Uterus (tissue), 4 donors: ENCODE results near the gene SYNGR3. TPM values are rescaled to one million over a fixed set of nuclear protein-coding genes. Genes with fewer than 3 reads are reported as not detected.
A peak's percentile ranks its signal among the peaks of the same experiment; 100 is the strongest.

Source experiments
- DNase-seq, 2 donors: peaks; one replicate each; pipeline ENCODE4 v3.0.0-alpha.2; 2019 to 2020
- H3K27ac ChIP-seq, 2 donors: fragments of 200-600 bp; sonication (generic); 1 replicate in 1 of 2; 2 replicates in 1 of 2; pipeline ENCODE4 v1.5.1; 2016 to 2018
- H3K27me3 ChIP-seq, 2 donors: fragments of 200-600 bp; sonication (generic); one replicate each; pipeline ENCODE4 v1.5.1; 2018 to 2019; ENCODE audit warnings: control low read depth in 1 of 2
- H3K36me3 ChIP-seq, 2 donors: fragments of 200-600 bp; sonication (generic); one replicate each; pipeline ENCODE4 v1.5.1; 2019; ENCODE audit warnings: control low read depth in 1 of 2
- H3K4me1 ChIP-seq, 2 donors: fragments of 200-600 bp; sonication (generic); one replicate each; pipeline ENCODE4 v1.5.1; 2018 to 2019; ENCODE audit warnings: control low read depth in 1 of 2
- H3K4me3 ChIP-seq, 2 donors: fragments of 200-600 bp; sonication (generic); 1 replicate in 1 of 2; 2 replicates in 1 of 2; pipeline ENCODE4 v1.5.1; 2018 to 2019; ENCODE audit warnings: mild to moderate bottlenecking in 1 of 2
- H3K9me3 ChIP-seq, 2 donors: fragments of 200-600 bp; sonication (generic); one replicate each; pipeline ENCODE4 v1.5.1; 2019; ENCODE audit warnings: control low read depth in 1 of 2
- POLR2A ChIP-seq, 2 donors: fragments of 450-650 bp; IDR thresholded peaks; one replicate each; pipeline ENCODE4 v1.6.1; 2016; ENCODE audit warnings: antibody characterized with exemption in 2 of 2, mild to moderate bottlenecking in 1 of 2, moderate library complexity in 1 of 2
- intact Hi-C: fragments of 100-400 bp; cut with DNase I; formaldehyde crosslinking; loops from one replicate; pipeline ENCODE4 v1.15.1; 2023; ENCODE audit warnings: low total_unique reads
- total RNA-seq, 4 donors: library from RNA; depleted of rRNA in 3 of 4; stranded (reverse); fragments of >200 nt in 3 of 4; gene quantifications; one replicate each; pipeline versions ENCODE4 v1.1.0 to v1.2.4, GENCODE V29; 2014 to 2023
- TF ChIP-seq, protein P1 (sequence below), 4 experiments: fragments of 200-600 bp in 2 of 4; fragments of 450-650 bp in 2 of 4; sonication (generic) in 2 of 4; IDR thresholded peaks; one replicate each; pipeline ENCODE4 v1.5.1; 2016 to 2019; ENCODE audit warnings: antibody characterized with exemption in 4 of 4, mild to moderate bottlenecking in 2 of 4, moderate library complexity in 1 of 4
- donor health status: DM: yes; HTN: yes; CAD: no.

Gene SYNGR3
- total RNA-seq, 4 donors from 2014 or later = 1.5 TPM; not detected in 3

GRCh38 chr16:2026461-2027023, 36.8 kb downstream of the SYNGR3 start, which contains the start of gene NHERF2:
Gene NHERF2 (plus strand): TSS chr16:2026902. CDS start chr16:2027006, 104 bp downstream.
- TF ChIP-seq, protein P1, sequence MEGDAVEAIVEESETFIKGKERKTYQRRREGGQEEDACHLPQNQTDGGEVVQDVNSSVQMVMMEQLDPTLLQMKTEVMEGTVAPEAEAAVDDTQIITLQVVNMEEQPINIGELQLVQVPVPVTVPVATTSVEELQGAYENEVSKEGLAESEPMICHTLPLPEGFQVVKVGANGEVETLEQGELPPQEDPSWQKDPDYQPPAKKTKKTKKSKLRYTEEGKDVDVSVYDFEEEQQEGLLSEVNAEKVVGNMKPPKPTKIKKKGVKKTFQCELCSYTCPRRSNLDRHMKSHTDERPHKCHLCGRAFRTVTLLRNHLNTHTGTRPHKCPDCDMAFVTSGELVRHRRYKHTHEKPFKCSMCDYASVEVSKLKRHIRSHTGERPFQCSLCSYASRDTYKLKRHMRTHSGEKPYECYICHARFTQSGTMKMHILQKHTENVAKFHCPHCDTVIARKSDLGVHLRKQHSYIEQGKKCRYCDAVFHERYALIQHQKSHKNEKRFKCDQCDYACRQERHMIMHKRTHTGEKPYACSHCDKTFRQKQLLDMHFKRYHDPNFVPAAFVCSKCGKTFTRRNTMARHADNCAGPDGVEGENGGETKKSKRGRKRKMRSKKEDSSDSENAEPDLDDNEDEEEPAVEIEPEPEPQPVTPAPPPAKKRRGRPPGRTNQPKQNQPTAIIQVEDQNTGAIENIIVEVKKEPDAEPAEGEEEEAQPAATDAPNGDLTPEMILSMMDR (IDR thresholded peaks at IDR 0.05) = no peak
- no peak for TF ChIP-seq POLR2A (IDR thresholded peaks at IDR 0.05)
- no peaks in the 10 kb centered on the region for H3K9me3 ChIP-seq
- DNase-seq = peak in 1 of 2 donors; percentile 48
- H3K36me3 ChIP-seq = no peaks in the 10 kb centered on the region
- peak within 1 kb of the TSS; percentile 69 to 79 for H3K27ac ChIP-seq
- no peaks in the 10 kb centered on the region for H3K27me3 ChIP-seq
- peaks cover 0 to 6% of the 10 kb centered on the region in 2 donors for H3K4me1 ChIP-seq
- intact Hi-C loops = no loop called here
- H3K4me3 ChIP-seq = peak within 1 kb of the TSS; percentile 32 to 56

- intact Hi-C loops = no loop called here
- no peaks in the 10 kb centered on the region for H3K36me3 ChIP-seq
- H3K4me1 ChIP-seq = peaks cover 0 to 6% of the 10 kb centered on the region in 2 donors
- H3K27ac ChIP-seq = peak overlapping the region; percentile 69 to 79
- no peak for TF ChIP-seq POLR2A (IDR thresholded peaks at IDR 0.05)
- TF ChIP-seq, protein P1 (IDR thresholded peaks at IDR 0.05) = no peak
- no peaks in the 10 kb centered on the region for H3K27me3 ChIP-seq
- peak overlapping the region; percentile 32 to 56 for H3K4me3 ChIP-seq
- DNase-seq = no peak
- no peaks in the 10 kb centered on the region for H3K9me3 ChIP-seq
These were observed 37.5 kb downstream of the SYNGR3 start for GRCh38 chr16:2027024-2028010.

DNA sequence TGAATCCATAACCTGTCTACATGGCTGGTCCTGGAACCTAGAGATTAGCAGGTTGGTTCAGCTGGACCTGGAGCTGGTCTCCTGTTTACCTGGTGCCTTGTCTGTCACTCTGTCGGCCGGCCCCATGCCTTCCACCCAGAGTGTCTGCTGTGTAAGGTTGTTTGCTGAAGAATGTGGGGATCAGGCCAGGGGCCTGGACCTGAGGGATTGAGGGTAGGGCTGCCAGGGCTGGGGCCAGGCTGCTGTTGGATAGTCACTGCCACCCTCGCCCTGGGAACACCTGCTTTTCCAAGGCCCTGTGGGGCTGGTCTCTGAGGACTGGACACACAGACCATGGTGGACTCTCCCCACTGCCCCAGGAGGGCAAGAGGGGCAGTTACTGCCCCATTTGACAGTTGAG, 38.4 kb downstream of the SYNGR3 start:
- H3K27ac ChIP-seq = peak overlapping the region; percentile 7 to 79
- intact Hi-C loops = no loop called here
- peaks cover 0 to 6% of the 10 kb centered on the region in 2 donors for H3K4me1 ChIP-seq

DNA sequence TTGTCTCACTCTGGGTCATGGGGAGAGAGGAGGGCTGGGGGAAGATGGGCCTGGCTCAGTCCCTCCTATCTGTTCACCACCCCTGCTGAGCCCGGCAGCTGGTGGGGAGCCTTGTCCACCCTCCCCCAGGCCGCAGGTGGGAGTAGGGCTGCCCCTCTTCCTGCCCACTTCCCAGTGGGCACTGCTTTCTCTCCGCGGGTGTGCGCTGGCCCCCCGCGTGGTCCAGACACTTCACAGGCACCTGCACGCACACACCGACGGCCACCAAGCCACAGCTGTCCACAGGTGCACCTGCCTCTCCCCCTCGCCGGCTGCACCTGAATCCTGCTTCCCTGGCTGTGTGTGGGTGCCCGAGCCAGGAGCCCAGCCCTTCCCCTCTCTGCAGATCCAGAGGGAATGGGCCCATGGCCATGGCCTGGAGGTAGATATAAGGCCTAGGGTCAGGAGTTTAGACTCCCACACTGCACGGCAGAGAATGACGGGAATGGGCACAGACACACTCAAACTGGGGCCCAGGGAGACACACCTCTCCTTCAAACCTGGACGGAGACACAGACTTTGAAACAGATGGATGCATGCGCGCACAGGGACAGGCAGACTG, 39.0 kb downstream of the SYNGR3 start:
- Histone ChIP-seq H3K4me1 (peaks cover 0 to 6% of the 10 kb centered on the region in 2 donors), H3K27ac (peak overlapping the region; percentile 7 to 79), H3K27me3 (no peaks in the 10 kb centered on the region), H3K4me3 (no peak overlapping the region), H3K9me3 (no peaks in the 10 kb centered on the region), H3K36me3 (no peaks in the 10 kb centered on the region)
- no peak for TF ChIP-seq POLR2A (IDR thresholded peaks at IDR 0.05)
- TF ChIP-seq, protein P1 (IDR thresholded peaks at IDR 0.05) = no peak
- DNase-seq = no peak
- intact Hi-C loops = no loop called here

More for the DNA sequence above, 38.4 kb downstream of the SYNGR3 start:
- Histone ChIP-seq H3K4me3 (peak overlapping the region in 1 of 2 donors; percentile 56), H3K27me3 (no peaks in the 10 kb centered on the region), H3K36me3 (no peaks in the 10 kb centered on the region), H3K9me3 (no peaks in the 10 kb centered on the region)
- TF ChIP-seq, protein P1 (IDR thresholded peaks at IDR 0.05) = no peak
- no peak for TF ChIP-seq POLR2A (IDR thresholded peaks at IDR 0.05)
- no peak for DNase-seq
